Vagina (tissue), 2 donors: Measurements from ENCODE around the gene ARVCF.

Source experiments
- CTCF ChIP-seq, 3 experiments: fragments of 450-650 bp in 2 of 3; fragments of 200-600 bp in 1 of 3; sonication (generic) in 1 of 3; IDR thresholded peaks; one replicate each; pipeline ENCODE4 v1.5.1; 2017 to 2019; ENCODE audit warnings: antibody characterized with exemption in 3 of 3, mild to moderate bottlenecking in 2 of 3, moderate library complexity in 2 of 3
- POLR2A ChIP-seq, 2 donors: fragments of 450-650 bp; IDR thresholded peaks; one replicate each; pipeline ENCODE4 v1.6.1; 2017; ENCODE audit warnings: antibody characterized with exemption in 2 of 2, mild to moderate bottlenecking in 2 of 2, moderate library complexity in 2 of 2
- POLR2AphosphoS5 ChIP-seq, 2 donors: sonication (generic); formaldehyde crosslinking; IDR thresholded peaks; one replicate each; pipeline ENCODE4 v1.9.0; 2017; ENCODE audit warnings: antibody characterized with exemption in 2 of 2, mild to moderate bottlenecking in 2 of 2, low read depth in 1 of 2; ENCODE audit not compliant: insufficient read depth in 1 of 2

DNA sequence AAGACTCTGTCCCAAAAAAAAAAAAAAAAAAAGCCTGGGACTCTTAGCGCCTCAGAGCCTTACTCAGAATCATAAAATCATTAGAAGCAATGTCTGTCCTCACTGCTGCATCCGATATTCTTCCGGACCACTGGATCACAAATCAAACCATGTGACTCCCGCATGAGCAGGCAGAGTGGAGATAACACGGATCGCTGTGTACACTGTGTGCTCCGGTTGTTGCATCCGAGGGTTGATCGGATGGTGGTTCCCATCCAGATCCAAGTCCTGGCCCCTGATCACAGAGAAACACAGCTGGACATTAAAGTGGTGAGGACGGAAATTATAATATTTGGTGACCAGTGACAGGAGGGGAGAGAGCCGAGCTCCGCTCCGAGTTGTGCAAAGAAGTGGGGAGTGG is 65.3 kb downstream of the ARVCF start:
- TF ChIP-seq CTCF (IDR thresholded peaks at IDR 0.05) (no peak), POLR2A (IDR thresholded peaks at IDR 0.05) (no peak), POLR2AphosphoS5 (IDR thresholded peaks at IDR 0.05; ENCODE audit: insufficient read depth in 1 of 2, low read depth in 1 of 2) (no peak)
